K562 (cell line): ENCODE data around the gene SMARCC1. TPM values are rescaled to one million over a fixed set of nuclear protein-coding genes. Genes with fewer than 3 reads are reported as not detected.

Source experiments
- ATAC-seq: fragments of 200-7000 bp; cut with Tn5 transposase; 3 replicates; pipeline ENCODE4 v1.9.1; 2020; ENCODE audit warnings: moderate library complexity
- BruUV-seq: library from RNA; stranded (reverse); fragments of 400-500 nt; replicated peaks from 2 replicates; lab custom pipeline; 2021; lab: Mats Ljungman, UMichigan
- CTCF ChIA-PET: fragments of 300-600 bp; formaldehyde crosslinking; extraction: SDS; loops from one replicate; lab custom pipeline; 2021; ENCODE audit warnings: low intra/inter-chr PET ratio; lab: Yijun Ruan, JAX
- POLR2A ChIA-PET: fragments of 300-600, 350-650 bp; sonication (Branson Sonifier 250); formaldehyde crosslinking; extraction: SDS; loops from one replicate; lab custom pipeline; 2021; ENCODE audit warnings: antibody characterized with exemption, inconsistent platforms; lab: Yijun Ruan, JAX
- DNase-seq, 4 experiments: peaks; one replicate each; pipeline versions ENCODE4 v3.0.0 to v3.0.0-alpha.2; 2011 to 2018; ENCODE audit warnings: low spot score in 3 of 4, mixed read lengths in 3 of 4; ENCODE audit errors: extremely low read depth in 1 of 4
- FAIRE-seq: peaks from 2 replicates; lab custom pipeline; 2011; peaks lifted over from hg19 to GRCh38; lab: Jason Lieb, UNC
- H2AFZ ChIP-seq: 2 replicates; pipeline ENCODE4 v1.6.0; 2011; ENCODE audit warnings: low read depth, low read length, control low read depth, inconsistent platforms
- H3K27ac ChIP-seq: fragments of 200-600 bp; 3 replicates; pipeline ENCODE4 v1.8.0; 2011; ENCODE audit warnings: low read depth, mild to moderate bottlenecking, control low read depth, inconsistent platforms, low read length, moderate library complexity, mixed read lengths; ENCODE audit errors: extremely low read depth
- H3K27me3 ChIP-seq, 2 experiments: fragments of 300-600 bp in 1 of 2; 2 replicates in 1 of 2; 3 replicates in 1 of 2; pipeline versions ENCODE4 v1.6.0 to v1.8.0; 2011; ENCODE audit warnings: inconsistent platforms in 2 of 2, low read length in 2 of 2, mild to moderate bottlenecking in 1 of 2, mixed read lengths in 1 of 2, moderate library complexity in 1 of 2; ENCODE audit not compliant: control insufficient read depth in 2 of 2, insufficient read depth in 2 of 2
- H3K36me3 ChIP-seq: fragments of 300-600 bp; 3 replicates; pipeline ENCODE4 v1.8.0; 2011; ENCODE audit warnings: mild to moderate bottlenecking, low read length, inconsistent platforms; ENCODE audit not compliant: control insufficient read depth, insufficient read depth
- H3K4me1 ChIP-seq, 2 experiments: fragments of 200-600 bp in 1 of 2; replicated peaks in 1 of 2; 2 replicates in 1 of 2; 3 replicates in 1 of 2; pipeline versions ENCODE4 v1.5.1 to v1.8.0; 2011; ENCODE audit warnings: inconsistent platforms in 2 of 2, low read length in 2 of 2, mild to moderate bottlenecking in 1 of 2, mixed read lengths in 1 of 2, moderate library complexity in 1 of 2; ENCODE audit not compliant: control insufficient read depth in 2 of 2, insufficient read depth in 2 of 2
- H3K4me2 ChIP-seq: 2 replicates; pipeline ENCODE4 v1.6.1; 2011; ENCODE audit warnings: low read length, control low read depth, inconsistent platforms, mixed read lengths; ENCODE audit not compliant: insufficient read depth
- H3K4me3 ChIP-seq: fragments of 200-600 bp; sonication (generic), shearing (Covaris generic); 2 replicates; pipeline ENCODE4 v1.5.1; 2016; ENCODE audit warnings: control low read depth, inconsistent platforms
- H3K79me2 ChIP-seq: fragments of 200-600 bp; 3 replicates; pipeline ENCODE4 v1.8.0; 2011; ENCODE audit warnings: low read length, inconsistent platforms; ENCODE audit not compliant: control insufficient read depth, insufficient read depth
- H3K9ac ChIP-seq, 2 experiments: 2 replicates each; pipeline versions ENCODE4 v1.6.0 to v1.6.1; 2011; ENCODE audit warnings: low read depth in 2 of 2, low read length in 2 of 2, control low read depth in 1 of 2, inconsistent platforms in 1 of 2, mild to moderate bottlenecking in 1 of 2, mixed read lengths in 1 of 2; ENCODE audit not compliant: insufficient read depth in 1 of 2
- H3K9me1 ChIP-seq: one replicate; pipeline ENCODE4 v1.6.0; 2011; ENCODE audit warnings: inconsistent platforms, mild to moderate bottlenecking, low read length, moderate library complexity; ENCODE audit not compliant: control insufficient read depth, insufficient read depth
- H3K9me3 ChIP-seq: replicated peaks from 2 replicates; pipeline ENCODE4 v1.5.1; 2011; ENCODE audit warnings: low read depth, low read length, inconsistent platforms; ENCODE audit not compliant: control insufficient read depth, insufficient read depth
- H4K20me1 ChIP-seq: replicated peaks from 2 replicates; pipeline ENCODE4 v1.6.1; 2011; ENCODE audit warnings: low read length, inconsistent platforms, mixed read lengths; ENCODE audit not compliant: control insufficient read depth, insufficient read depth
- DDX20 ChIP-seq: fragments of 450-650 bp; IDR thresholded peaks from 2 replicates; pipeline ENCODE4 v1.6.1; 2016; ENCODE audit warnings: missing genetic modification characterization, low read depth, mild to moderate bottlenecking, missing compliant biosample characterization, moderate library complexity
- GABPA ChIP-seq: fragments of 200-800 bp; sonication (Bioruptor generic); conservative IDR thresholded peaks from 2 replicates; pipeline ENCODE4 v1.6.1; 2016; ENCODE audit warnings: low read depth, missing genetic modification characterization, missing compliant biosample characterization
- HDAC3 ChIP-seq: fragments of 450-650 bp; IDR thresholded peaks from 2 replicates; pipeline ENCODE4 v1.6.1; 2018; ENCODE audit warnings: borderline replicate concordance, mild to moderate bottlenecking, moderate library complexity; ENCODE audit not compliant: partially characterized antibody
- MLX ChIP-seq, 2 experiments: fragments of 450-650 bp in 1 of 2; sonication (generic) in 1 of 2; formaldehyde crosslinking; conservative IDR thresholded peaks; 2 replicates each; pipeline versions ENCODE4 v1.4.0 to v1.8.1; 2020 to 2022; ENCODE audit warnings: mild to moderate bottlenecking in 1 of 2, missing genetic modification reagents in 1 of 2
- NR2F6 ChIP-seq: fragments of 450-650 bp; formaldehyde crosslinking; IDR thresholded peaks from 2 replicates; pipeline ENCODE4 v1.4.0; 2020; ENCODE audit warnings: mild to moderate bottlenecking
- ZNF175 ChIP-seq: fragments of 200-800 bp; sonication (Bioruptor generic); IDR thresholded peaks from 2 replicates; pipeline ENCODE4 v1.6.1; 2016; ENCODE audit warnings: low read depth, mild to moderate bottlenecking, missing genetic modification characterization, missing compliant biosample characterization
- WGBS: fragments of 100-300 bp; shearing (Covaris generic); methylation state at CpG from one replicate; pipeline ENCODE4 v1.1.6; 2016; ENCODE audit warnings: low coverage, mixed read lengths; ENCODE audit not compliant: insufficient coverage; ENCODE audit errors: missing lambda C conversion rate; 5-methylcytosine and 5-hydroxymethylcytosine counted together
- in situ Hi-C: fragments of 300-500 bp; cut with MboI; formaldehyde crosslinking; loops from 4 replicates; pipeline ENCODE4 v1.15.0; 2018; ENCODE audit warnings: inconsistent platforms, mixed read lengths
- intact Hi-C: fragments of 100-400 bp; cut with micrococcal nuclease; formaldehyde crosslinking; loops from 2 replicates; pipeline ENCODE4 v1.14.2; 2022
- polyA plus RNA-seq, 8 experiments: library from polyadenylated mRNA; depleted of rRNA in 4 of 8; stranded (reverse) in 5 of 8; unstranded in 3 of 8; fragments of >200 nt; fragmentation: Nextera tagmentation in 2 of 8; fragmentation: Illumina TruSeq in 1 of 8; extraction: Ambion mirVana in 2 of 8; extraction: Trizol in 1 of 8; gene quantifications; 2 replicates each; pipeline versions ENCODE4 v1.2.1 to v1.2.3, GENCODE V29; 2011 to 2014; ENCODE audit warnings: inconsistent platforms in 1 of 8, missing spikeins in 1 of 8
- total RNA-seq, 7 experiments: library from RNA; depleted of rRNA in 6 of 7; stranded (reverse); fragments of >200 nt in 6 of 7; fragmentation: Illumina TruSeq in 2 of 7; extraction: Trizol in 2 of 7; gene quantifications; 2 replicates each; pipeline versions ENCODE4 v1.2.1 to v1.2.3, GENCODE V29; 2011 to 2021; ENCODE audit warnings: low replicate concordance in 1 of 7

Gene SMARCC1
- total and polyA plus RNA-seq, 9 of the 15 experiments (the other 6 are each of a cell fraction or from before 2014, with no cell fraction given), result 20.7 to 199 (median 66.0) TPM

- no peaks in the 10 kb centered on the region for H3K79me2 ChIP-seq
- POLR2A ChIA-PET, result no interaction called here
- H3K4me1 ChIP-seq, result no peaks in the 10 kb centered on the region
- CTCF ChIA-PET, result no interaction called here
- ATAC-seq (no peak), FAIRE-seq (no peak), DNase-seq (no peak)
- H3K9me1 ChIP-seq, result no peaks in the 10 kb centered on the region
- no peak overlapping the region for H3K4me2 ChIP-seq
- 93% methylated on average over 6 of the region's 6 CpGs for WGBS
- H3K27ac ChIP-seq, result no peak overlapping the region
- H4K20me1 ChIP-seq, result no peaks in the 10 kb centered on the region
- intact Hi-C loops (no loop called here), in situ Hi-C loops (no loop called here)
- TF ChIP-seq ZNF175, result no peak
- TF ChIP-seq DDX20 (tag), result no peak
- no peak for TF ChIP-seq MLX (CRISPR knock-in tag; conservative IDR thresholded peaks at IDR 0.05)
- TF ChIP-seq NR2F6 (CRISPR knock-in tag), result no peak
- no peak for TF ChIP-seq HDAC3
- no peak for TF ChIP-seq GABPA
- no peak overlapping the region for H2AFZ ChIP-seq
- no peaks in the 10 kb centered on the region for H3K27me3 ChIP-seq
- H3K4me3 ChIP-seq, result no peak overlapping the region
- no peaks in the 10 kb centered on the region for H3K9me3 ChIP-seq
- peaks cover 91% of the 10 kb centered on the region for H3K36me3 ChIP-seq
- H3K9ac ChIP-seq, result no peak overlapping the region
- BruUV-seq, result no TSS peak
Measured at GRCh38 chr3:47688488-47688887, 93.2 kb downstream of the SMARCC1 start.
